NT2/D1 (cell line): ENCODE results near the gene SLC47A2.

Experiments
- YY1 ChIP-seq: IDR thresholded peaks from 2 replicates; pipeline ENCODE4 v1.6.1; 2011; ENCODE audit not compliant: insufficient read length, insufficient read depth
- ZNF274 ChIP-seq: IDR thresholded peaks from 2 replicates; pipeline ENCODE4 v1.6.1; 2011; ENCODE audit warnings: mild to moderate bottlenecking, low read depth, low read length

DNA sequence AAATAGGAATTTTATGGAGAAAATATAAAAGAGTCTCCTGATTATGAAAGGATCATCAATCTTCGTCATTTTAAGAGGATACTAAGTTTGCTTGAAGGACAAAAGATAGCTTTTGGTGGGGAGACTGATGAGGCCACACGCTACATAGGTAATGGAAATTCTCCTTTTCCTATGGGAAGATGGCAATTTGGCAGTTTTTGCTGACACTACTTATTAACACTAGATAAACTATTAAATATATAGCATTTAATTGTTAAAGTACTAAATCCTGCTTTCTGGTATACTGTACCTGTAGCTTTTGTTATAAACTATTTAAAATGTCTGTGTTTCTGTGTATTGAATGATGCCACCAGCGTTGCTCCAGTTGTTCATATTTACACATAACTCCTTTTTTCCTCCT lies 55.3 kb downstream of the SLC47A2 start:
- TF ChIP-seq YY1 (no peak), ZNF274 (no peak)
